ENCODE data around the gene C11orf65. TPM values are rescaled to one million over a fixed set of nuclear protein-coding genes. Genes with fewer than 3 reads are reported as not detected.

C11orf65 gene, protein sequence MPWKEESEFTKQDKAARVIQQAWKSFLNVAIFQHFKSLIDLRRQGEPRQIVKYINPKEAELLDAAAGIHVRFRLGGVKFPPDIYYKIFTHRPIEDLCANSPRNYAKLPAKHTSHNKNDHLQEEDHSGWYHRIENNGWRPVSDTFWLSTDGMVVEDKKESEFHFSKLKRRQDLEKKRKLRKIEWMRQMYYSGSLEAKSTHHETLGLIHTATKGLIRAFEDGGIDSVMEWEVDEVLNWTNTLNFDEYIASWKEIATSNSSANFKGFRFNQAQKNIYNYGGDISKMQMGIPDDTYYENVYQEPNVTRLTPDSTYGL
- 0.43 TPM for total RNA-seq
- long read RNA-seq, partial matches to known transcripts = 0 of 1 reads
- long read RNA-seq, other reads (novel, unspliced or antisense) = 1 of 1 reads

DNA sequence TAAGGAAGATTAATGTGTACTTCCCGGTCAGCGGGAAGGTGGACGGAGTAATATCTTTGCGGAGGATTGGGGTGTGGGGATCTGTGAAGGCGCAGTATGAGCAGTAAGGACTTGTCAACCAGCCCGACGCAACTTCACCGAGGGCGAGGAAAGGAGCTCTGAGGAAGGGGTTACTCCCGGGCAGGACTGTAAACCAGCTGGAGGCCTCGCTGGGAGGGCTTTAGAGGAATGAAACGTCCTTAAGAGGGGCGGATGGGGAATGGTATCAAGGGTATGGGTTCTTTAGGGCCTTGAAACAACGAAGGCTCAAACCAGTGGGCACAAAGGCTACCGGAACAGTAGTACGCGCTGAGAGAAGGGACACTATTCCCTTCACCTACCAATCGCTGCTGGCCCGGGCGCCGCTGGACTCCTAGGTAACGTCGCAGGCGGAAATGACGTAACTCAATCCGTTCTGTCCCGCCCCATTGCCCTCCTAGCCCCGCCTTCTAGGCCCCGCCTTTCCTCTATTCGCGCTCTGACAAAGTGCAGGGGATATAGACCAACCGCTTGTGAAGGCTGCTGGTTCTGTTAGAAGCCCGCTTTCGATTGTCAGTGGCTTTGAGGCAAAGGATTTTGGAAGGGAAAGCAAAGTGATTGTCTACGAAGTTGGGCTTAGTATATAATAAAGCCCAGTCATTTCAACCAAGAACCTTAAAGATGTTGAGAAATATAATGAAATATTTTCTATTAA lies at the start of gene C11orf65:
Gene C11orf65, minus strand, starts transcription at position 439 of the 733 bp plus-strand sequence. CDS start 5,970 bp downstream, outside the sequence.
- peak; percentile 98 for DNase-seq (ENCODE audit: missing footprints)
- intact Hi-C loops (cut with DNase I) = loop anchor here (1.0 to 5.0 kb wide), 5 partner anchors 30 to 345 kb away; partner anchors contain the start of genes ACAT1, ATM, EXPH5 and NPAT
- peak; percentile 100 for ATAC-seq

DNA sequence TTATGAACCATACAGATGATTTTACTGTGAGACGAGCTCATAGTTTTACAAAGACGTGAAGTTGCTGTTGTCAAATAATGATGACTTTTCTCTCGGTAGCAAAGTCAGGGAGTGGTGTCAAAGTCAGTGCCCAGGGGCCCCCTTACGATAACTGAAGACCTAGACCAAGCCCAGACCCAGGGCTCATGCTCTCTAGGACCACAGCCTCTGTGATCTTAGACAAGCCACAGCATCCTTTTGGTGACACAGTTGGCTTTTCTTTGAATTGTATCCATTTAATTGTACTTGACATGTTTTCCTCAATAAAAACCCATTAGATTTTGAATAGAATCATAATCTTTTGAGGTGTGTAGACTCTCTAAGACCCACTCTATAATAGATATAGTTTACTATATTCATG lies 48.8 kb upstream of the C11orf65 start:
- ATAC-seq = no peak
- intact Hi-C loops (cut with DNase I) = no loop called here

DNA sequence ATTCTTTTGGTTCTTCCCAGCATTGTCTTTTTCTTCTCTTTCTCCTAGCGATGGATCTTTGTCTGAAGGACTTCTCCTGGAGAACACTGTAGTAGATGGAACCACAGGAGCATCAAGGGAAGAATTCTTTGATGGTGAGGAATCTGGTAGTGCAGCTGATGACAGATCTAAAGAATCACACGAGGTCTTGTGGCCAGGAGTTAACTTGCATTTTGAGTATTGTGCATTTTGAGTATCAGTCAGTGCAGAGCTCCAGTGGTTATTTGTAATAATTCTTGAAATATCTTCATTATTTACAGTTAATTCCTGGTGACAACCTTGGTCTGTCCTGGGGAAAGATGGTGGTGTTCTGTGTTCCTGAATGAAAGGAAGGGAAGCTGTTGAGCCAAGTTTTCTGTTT lies 45.4 kb upstream of the C11orf65 start:
- intact Hi-C loops (cut with DNase I) = no loop called here
- DNase-seq (ENCODE audit: missing footprints) = no peak
- ATAC-seq = no peak

More for the DNA sequence above, 48.8 kb upstream of the C11orf65 start:
- no peak for DNase-seq (ENCODE audit: missing footprints)

DNA sequence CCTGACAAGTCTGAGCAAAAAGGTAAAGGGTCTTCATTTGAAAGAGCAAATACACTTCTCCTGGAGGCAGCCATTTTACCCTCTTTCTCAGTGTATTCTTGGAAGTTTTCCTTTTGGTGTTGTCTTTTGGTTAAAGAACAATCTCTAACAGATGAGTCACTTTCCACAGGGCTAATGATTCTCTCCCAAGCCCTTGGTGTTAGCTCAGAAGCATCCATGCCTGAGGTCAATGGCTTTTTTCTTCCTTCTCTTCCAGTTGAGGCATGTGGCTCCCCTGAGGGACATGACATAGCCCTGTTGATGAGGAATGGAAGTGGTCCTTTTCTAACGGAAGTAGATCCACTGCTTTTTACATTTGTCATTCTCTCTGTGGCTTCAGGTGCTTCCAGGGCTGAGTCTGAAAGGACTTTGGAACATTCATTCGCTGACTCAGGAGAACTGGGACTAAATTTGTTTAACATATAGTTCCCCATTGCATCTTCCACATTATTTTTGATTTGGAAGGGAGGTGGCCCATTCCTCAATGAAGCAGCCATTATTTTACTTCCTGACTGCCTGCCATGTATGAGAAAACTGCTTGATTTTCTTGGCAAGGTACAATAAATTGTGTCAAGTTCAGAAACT lies 44.6 kb upstream of the C11orf65 start:
- intact Hi-C loops (cut with DNase I) = no loop called here
- DNase-seq (ENCODE audit: missing footprints) (no peak), ATAC-seq (no peak)

DNA sequence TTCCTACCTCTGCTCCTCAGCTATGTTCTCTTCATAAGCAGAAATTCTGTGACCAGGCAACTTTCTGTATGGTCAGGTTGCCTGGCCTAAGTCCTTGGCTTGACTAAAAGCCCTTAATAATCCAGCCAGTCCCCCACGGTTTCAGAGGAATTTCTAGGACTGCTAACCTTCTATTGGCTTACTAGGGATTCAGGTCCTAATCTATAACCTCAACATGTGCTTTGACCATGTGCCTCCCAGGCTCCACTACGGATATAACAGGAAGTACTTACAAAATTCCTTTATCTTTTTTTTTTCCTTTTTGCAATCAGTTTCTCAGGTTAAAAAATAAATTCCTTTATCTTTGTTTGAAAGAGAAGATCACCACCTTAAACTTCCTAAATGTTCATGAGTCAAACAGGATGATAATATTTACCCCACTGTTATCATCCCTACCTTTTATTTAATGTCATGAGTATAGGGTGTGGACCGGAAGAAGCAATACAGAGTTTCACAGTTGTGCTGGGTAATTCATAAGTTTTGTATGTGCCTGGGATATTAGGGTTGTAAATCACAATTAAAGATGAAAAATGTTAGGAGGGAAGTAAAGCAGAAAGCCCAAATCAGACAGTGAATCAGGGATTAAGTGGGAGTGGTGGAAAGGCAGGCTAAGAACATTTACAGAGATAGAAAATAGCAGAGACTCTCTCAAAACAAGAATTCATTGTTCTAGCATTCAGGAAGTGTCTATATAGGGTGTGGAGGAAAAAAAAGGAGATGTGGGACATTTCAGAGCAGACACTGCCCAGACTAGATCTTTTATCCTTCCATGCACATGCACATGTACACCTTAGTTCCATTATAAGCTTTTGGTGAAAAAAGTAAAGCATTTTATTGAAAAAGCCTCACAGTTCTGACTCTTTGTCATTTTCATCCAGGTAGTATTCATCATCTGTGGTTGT lies 41.6 kb upstream of the C11orf65 start:
- intact Hi-C loops (cut with DNase I) = no loop called here
- no peak for DNase-seq (ENCODE audit: missing footprints)
- no peak for ATAC-seq

DNA sequence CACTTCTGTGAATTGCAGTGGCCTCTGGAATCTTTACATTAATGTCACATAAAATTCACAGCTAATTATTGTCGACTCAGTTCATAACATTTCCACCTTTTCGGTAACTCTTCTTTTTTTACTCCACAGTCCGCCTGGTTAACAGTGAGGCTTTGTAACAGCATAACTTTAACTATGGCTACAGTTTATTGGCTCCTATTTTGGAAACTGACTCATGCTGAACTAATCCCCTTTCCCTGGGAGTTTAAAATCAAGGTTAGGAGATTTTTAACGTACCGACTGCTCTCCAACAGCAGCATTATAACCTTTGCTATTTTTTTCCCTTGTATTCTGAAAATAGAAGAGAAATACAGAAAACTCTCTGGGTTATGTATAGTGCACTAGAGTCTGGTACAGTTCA lies 34.1 kb upstream of the C11orf65 start:
- intact Hi-C loops (cut with DNase I) = no loop called here
- DNase-seq (ENCODE audit: missing footprints) = no peak
- no peak for ATAC-seq

DNA sequence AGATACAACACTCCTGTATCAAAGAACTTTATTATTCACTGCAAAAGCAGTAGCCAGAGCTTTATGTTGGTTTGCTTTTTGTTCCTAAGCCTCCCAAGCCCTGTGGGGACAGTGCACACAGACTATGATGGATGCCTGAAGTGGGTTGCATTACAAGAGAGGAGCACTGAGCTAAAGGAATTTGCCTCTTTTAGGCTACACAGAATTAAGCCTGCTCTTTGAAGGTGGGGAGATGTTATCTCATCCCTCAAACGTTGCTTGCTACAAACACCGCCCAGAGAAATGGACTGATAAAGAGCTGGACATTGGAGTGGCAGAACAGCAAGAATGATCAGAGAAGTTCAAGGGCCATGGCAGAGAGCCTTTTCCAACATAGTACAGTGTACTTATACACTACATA lies 33.4 kb upstream of the C11orf65 start:
- no peak for DNase-seq (ENCODE audit: missing footprints)
- no peak for ATAC-seq
- intact Hi-C loops (cut with DNase I) = no loop called here

DNA sequence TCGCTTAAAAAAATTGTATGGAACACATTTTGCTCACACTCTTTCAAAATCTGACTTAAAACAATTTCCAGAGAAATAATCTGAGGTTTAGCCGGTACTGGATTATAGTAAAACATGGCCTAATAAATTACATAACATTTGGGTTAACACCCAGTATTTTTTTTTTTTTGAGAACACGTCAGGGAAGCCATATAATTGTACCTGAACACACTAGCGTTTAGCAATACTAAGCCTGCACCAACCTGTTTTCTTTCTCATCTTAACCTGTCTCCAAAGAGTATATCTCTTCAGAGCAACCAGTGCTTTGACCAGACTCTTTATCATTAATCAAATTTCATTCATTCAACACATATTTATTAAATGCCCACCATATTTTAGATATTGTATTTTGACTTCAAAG lies 32.8 kb upstream of the C11orf65 start:
- DNase-seq (ENCODE audit: missing footprints) = no peak
- intact Hi-C loops (cut with DNase I) = no loop called here
- no peak for ATAC-seq

DNA sequence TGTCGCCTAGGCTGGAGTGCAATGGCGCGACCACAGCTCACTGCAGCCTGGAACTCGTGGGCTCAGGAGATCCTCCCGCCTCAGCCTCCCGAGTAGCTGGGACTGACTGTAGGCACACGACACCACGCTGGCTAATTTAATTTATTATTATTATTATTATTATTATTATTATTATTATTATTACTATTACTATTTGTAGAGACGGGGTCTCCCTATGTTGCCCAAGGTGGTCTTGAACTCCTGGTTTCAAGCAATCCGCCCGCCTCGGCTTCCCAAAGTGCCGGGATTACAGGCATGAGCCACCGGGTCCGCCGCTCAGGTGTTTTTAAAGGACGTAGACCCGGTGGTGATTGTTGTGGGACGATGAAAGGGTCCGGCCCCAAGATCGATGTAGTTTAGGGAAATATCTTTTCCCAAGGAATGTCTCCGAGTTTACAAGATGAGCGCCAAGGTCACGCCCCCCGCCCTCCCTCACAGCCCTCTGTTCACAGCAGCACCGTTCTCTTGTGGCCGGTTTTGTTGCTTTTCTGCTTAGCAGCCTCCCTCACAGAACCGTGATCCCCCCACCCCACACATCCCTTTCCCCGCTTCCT lies 31.6 kb upstream of the C11orf65 start:
- intact Hi-C loops (cut with DNase I) = loop anchor here (10.0 kb wide), 1 partner anchor 146 kb away; no protein-coding TSS in a partner anchor
- DNase-seq (ENCODE audit: missing footprints) (peak; percentile 67), ATAC-seq (no peak)

DNA sequence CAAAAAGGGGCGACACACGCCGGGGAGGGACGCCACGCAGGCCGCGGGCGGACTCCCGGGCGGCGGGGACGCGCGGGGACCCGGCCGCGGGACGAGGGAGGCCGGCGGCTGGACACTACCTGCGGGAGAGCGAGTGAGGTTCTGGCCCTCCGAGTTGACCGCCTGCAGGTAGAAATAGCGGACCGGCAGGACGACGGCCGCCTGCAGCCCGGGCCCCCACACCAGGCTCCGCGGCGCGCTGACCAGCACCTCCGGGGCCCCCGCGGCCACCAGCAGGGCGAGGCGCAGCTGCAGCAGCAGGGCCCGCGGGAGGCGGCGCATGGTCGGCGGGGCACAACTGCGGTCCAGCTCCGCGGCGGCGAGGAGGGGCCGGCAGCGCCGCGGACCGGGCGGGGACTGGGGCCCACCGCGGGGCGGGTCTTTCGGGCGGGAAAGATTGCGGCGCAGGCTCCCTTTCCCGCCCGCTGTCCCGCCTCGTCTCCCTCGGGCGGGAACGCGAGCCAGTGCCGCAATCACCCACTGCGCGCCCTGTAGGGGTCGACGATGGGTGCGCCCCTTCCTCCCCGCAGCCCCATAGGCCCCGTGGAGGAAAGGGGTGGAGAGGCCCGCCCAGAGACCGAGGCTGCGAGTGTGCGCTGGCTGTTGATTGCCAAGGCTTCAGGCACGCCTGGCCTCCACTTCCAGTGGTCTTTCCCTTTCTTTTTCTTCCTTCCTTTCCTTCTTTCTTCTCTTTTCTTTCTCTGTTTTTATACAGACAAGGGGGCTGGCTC lies 30.9 kb upstream of the C11orf65 start, which contains the start of gene POGLUT3:
Gene POGLUT3, minus strand, starts transcription at position 339 of the 770 bp plus-strand sequence. Its CDS starts 18 bp downstream, at position 321.
- peak; percentile 87 for ATAC-seq
- DNase-seq (ENCODE audit: missing footprints) = peak; percentile 80
- intact Hi-C loops (cut with DNase I) = loop anchor here (10.0 kb wide), 1 partner anchor 147 kb away; no protein-coding TSS in a partner anchor

DNA sequence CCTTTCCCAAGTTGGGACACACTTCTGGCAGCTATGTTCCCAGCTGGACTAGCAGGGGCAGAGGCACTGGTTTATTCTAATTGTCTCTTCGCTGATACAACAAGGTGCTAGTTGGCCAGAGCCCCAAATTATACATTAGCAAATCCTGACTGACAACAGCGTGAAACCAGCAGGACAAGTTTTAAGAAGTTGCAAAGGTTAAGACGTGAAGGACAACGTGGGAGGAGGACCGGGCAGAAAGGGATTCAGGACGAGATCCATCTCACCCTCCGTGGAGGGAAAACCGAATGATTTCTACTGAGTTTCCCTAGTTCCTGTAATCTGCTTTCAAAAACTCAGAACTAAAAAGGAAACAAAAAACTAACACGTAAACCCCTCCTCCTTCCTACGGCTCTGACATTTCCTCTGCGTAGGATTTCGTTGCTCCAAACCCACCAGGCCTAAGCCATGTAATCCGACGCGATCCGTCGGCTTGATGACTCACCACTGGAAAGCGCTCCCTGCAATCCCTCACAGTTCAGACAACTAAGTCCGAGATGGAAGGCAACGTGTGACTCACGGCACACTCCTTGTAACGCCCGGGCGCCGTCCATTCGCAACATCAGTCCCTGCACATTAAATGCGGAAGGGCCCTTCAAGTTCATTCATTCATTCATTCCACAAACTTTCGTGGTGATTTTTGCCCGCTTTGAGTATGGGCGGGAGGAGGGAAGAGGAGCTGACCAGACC lies 30.2 kb upstream of the C11orf65 start:
- peak; percentile 89 for DNase-seq (ENCODE audit: missing footprints)
- peak; percentile 95 for ATAC-seq
- intact Hi-C loops (cut with DNase I) = loop anchor here (1.0 to 10.0 kb wide), 2 partner anchors 30 to 147 kb away; partner anchors contain the start of gene C11orf65

DNA sequence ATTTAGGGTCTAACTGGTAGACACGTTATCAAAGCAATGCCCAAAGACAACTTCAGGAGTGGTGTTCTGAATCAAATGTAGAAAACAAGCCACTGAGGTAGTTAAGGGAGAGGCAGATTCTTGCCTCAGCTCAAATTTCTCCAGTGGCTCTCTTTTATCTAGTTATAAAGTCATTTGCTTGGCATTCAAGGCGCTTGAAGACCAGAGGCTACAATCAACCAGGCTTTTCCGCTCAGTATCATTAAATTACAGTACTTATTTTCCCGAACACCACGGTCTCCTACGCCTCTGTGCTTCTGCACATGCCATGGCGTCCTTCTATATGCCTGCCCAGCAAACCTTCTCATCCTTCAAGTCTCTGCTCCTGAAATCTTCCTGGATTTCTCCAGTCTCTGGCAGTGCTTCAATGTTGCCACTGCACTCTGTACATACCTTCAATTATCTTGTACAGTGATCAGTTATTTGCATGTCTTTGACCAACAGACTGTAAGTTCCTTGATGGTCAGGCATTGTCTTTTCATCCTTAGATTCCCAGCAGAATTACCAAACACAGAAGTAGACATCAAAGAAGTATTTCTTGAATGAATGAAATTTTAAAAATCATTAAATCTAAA lies 29.4 kb upstream of the C11orf65 start:
- intact Hi-C loops (cut with DNase I) = loop anchor here (1.0 to 10.0 kb wide), 2 partner anchors 29 to 148 kb away; partner anchors contain the start of gene C11orf65
- ATAC-seq = no peak

DNA sequence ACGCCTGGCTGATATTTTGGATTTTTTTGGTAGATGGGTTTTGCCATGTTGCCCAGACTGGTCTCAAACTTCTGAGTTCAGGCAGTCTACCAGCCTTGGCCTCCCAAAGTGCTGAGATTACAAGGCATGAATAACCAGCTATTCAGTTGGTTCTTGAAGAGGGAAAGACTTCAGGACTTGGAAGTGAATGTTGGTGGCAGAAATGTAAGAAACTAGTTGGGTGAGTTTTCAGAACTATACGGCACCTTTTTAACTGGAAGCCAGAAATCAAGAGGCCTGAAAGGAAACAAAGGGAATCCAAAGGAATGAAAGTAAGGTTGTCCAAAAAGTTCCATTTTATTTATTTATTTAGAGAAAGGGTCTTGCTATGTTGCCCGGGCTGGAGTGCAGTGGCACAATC lies 28.0 kb upstream of the C11orf65 start:
- intact Hi-C loops (cut with DNase I) = loop anchor here (10.0 kb wide), 1 partner anchor 149 kb away; no protein-coding TSS in a partner anchor
- DNase-seq (ENCODE audit: missing footprints) = no peak
- no peak for ATAC-seq

More for the DNA sequence above, 29.4 kb upstream of the C11orf65 start:
- no peak for DNase-seq (ENCODE audit: missing footprints)

DNA sequence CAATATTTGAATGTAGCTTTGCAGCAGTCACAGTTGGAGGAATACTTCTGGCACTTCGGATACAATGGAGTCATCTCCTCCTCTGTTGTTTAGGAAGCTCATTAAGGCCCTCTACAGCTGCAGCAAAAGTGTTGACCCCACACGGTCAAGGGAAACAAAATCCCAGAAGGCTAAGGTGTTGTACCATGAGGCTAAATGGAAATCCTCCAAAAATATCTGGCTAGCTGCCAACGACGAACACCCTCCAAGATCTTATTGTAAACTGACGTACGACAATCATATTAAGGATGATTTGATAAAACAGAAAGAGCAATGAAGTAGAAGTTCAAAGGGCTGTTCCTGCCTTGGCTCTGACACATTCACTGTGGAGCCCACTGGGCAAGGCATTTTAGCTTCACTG lies 26.9 kb upstream of the C11orf65 start:
- DNase-seq (ENCODE audit: missing footprints) = no peak
- intact Hi-C loops (cut with DNase I) = loop anchor here (10.0 kb wide), 1 partner anchor 151 kb away; no protein-coding TSS in a partner anchor
- no peak for ATAC-seq

DNA sequence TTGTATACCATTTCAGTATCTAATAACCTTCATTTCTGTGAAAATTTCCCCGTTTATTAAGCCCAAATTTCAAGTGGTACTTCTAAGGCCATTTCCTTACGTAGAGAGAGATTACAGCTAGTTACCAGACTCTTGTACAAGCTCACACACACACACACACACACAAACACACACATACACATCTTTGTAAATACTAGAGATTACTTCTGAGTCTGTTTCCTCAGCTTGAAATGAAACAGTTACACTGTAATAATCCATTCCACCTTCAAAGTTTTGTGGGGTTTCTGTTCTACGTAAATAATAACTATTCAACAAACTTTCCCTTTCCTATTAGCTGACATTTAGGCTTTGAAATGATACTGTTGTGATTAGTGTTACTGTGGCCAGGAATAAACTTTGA lies 24.6 kb upstream of the C11orf65 start:
- intact Hi-C loops (cut with DNase I) = loop anchor here (10.0 kb wide), 1 partner anchor 153 kb away; no protein-coding TSS in a partner anchor
- no peak for ATAC-seq
- DNase-seq (ENCODE audit: missing footprints) = no peak

DNA sequence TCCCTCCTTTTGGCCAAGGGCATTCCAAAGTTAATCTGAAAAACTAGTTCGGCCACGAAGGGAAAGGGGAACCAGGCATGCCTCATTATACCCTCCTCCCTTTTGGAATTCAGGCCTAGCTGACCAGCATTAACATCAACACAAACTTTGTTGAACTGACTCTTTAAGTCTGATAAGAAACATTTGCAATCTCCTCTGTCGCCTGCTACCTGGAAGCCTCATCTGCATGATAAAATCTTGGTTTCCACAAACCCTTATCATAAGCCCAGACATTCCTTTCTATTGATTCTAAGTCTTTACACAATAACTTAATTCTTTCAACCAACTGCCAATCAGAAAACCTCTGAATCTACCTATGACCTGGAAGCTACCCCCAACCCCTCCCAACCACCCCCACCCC lies 19.5 kb upstream of the C11orf65 start:
- ATAC-seq (no peak), DNase-seq (ENCODE audit: missing footprints) (no peak)
- intact Hi-C loops (cut with DNase I) = no loop called here

Measured in Right ventricle myocardium inferior (tissue), 1 donor.